Measurements from ENCODE around the gene COL11A2. TPM values are rescaled to one million over a fixed set of nuclear protein-coding genes. Genes with fewer than 3 reads are reported as not detected.

COL11A2 gene
- total RNA-seq, 1 experiment from 2014 or later: 2.3 TPM

DNA sequence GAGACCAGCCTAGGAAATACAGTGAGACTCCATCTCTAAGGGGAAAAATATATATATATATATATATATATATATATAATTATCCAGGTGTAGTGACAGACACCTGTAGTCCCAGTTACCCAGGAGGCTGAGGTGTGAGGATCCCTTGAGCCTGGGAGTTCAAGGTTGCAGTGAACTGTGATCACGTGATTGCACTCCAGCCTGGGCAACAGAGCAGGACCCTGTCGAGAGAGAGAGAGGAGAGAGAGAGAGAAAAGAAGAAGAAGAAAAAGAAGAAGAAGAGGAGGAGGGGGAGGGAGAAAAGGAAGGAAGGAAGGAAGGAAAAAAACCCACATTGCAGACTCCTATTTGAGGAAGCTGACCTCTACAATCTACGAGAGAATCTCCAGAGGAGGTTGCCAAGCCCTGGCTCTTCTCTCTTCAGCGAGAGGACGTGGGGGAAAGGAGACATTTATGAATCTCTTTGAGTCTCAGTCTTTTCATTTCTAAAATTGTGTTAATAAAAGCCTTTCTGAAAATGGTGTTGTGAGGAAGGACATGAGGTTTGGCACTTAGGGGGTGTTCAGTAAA lies 49.7 kb downstream of the COL11A2 start:
- Histone ChIP-seq H4K5ac (ENCODE audit: insufficient read length, low read depth, low read length) (no peak overlapping the region), H3K4me1 (ENCODE audit: insufficient read depth, low read length) (no peaks in the 10 kb centered on the region), H3K4ac (ENCODE audit: low read depth, low read length) (no peak overlapping the region), H2BK120ac (ENCODE audit: low read depth, low read length, poor library complexity, severe bottlenecking) (no peak overlapping the region), H4K91ac (ENCODE audit: insufficient read length, low read depth, low read length) (no peak overlapping the region), H4K8ac (replicated peaks; ENCODE audit: insufficient read length, low read depth, low read length) (no peak overlapping the region), H4K20me1 (ENCODE audit: control insufficient read depth, insufficient read depth, insufficient read length) (no peaks in the 10 kb centered on the region), H3K23me2 (ENCODE audit: insufficient read length, low read depth, low read length, poor library complexity, severe bottlenecking) (no peaks in the 10 kb centered on the region), H2AK5ac (ENCODE audit: insufficient read length, low read length) (no peak overlapping the region), H3K23ac (ENCODE audit: insufficient read length, low read depth, low read length) (no peak overlapping the region), H2BK15ac (ENCODE audit: low read depth, low read length) (no peak overlapping the region), H3K9ac (ENCODE audit: extremely low read depth, insufficient read length, low read length) (no peak overlapping the region), H2BK20ac (ENCODE audit: low read depth, low read length, poor library complexity, severe bottlenecking) (no peak overlapping the region), H3K27ac (ENCODE audit: insufficient read length, low read depth, low read length) (no peak overlapping the region), H3K4me2 (ENCODE audit: insufficient read depth, insufficient read length, low read length) (no peak overlapping the region), H3T11ph (ENCODE audit: low read length) (no peak overlapping the region), H2AFZ (ENCODE audit: low read length) (no peak overlapping the region), H3K18ac (ENCODE audit: insufficient read length, low read depth, low read length) (no peak overlapping the region), H3K9me3 (ENCODE audit: control insufficient read depth, low read depth, low read length) (no peaks in the 10 kb centered on the region), H3K79me2 (ENCODE audit: insufficient read depth, low read length) (no peaks in the 10 kb centered on the region), H3K14ac (ENCODE audit: insufficient read depth, low read length) (no peak overlapping the region), H3K27me3 (ENCODE audit: insufficient read depth, low read length) (no peaks in the 10 kb centered on the region), H2BK5ac (ENCODE audit: insufficient read length, low read length) (no peak overlapping the region), H3K79me1 (ENCODE audit: insufficient read depth, low read depth, low read length, poor library complexity, severe bottlenecking) (no peaks in the 10 kb centered on the region), H3K56ac (ENCODE audit: insufficient read length, low read depth, low read length) (no peak overlapping the region), H2BK12ac (ENCODE audit: insufficient read length, low read depth, low read length) (no peak overlapping the region)
- no peak for DNase-seq
- H3K4me1 Mint-ChIP-seq: peaks cover 6% of the 10 kb centered on the region in 2 experiments
- no peak overlapping the region for H3K4me3 Mint-ChIP-seq
- WGBS (ENCODE audit: extremely low coverage, insufficient read length, low lambda C conversion rate): no CpG with 5 or more reads among the region's 5 CpGs
- H3K27me3 Mint-ChIP-seq (ENCODE audit: low read depth): peaks cover 4% of the 10 kb centered on the region
- peaks cover 3 to 6% of the 10 kb centered on the region in 2 experiments; a peak in 3 of 5 replicates for H3K9me3 Mint-ChIP-seq
- H3K27ac Mint-ChIP-seq: no peak overlapping the region
- H3K36me3 Mint-ChIP-seq (ENCODE audit: insufficient read depth in 1 of 3, low read depth in 3 of 3): peaks cover 0 to 3% (median 0%) of the 10 kb centered on the region in 3 experiments; a peak in 3 of 7 replicates
- TF ChIP-seq, protein P1, sequence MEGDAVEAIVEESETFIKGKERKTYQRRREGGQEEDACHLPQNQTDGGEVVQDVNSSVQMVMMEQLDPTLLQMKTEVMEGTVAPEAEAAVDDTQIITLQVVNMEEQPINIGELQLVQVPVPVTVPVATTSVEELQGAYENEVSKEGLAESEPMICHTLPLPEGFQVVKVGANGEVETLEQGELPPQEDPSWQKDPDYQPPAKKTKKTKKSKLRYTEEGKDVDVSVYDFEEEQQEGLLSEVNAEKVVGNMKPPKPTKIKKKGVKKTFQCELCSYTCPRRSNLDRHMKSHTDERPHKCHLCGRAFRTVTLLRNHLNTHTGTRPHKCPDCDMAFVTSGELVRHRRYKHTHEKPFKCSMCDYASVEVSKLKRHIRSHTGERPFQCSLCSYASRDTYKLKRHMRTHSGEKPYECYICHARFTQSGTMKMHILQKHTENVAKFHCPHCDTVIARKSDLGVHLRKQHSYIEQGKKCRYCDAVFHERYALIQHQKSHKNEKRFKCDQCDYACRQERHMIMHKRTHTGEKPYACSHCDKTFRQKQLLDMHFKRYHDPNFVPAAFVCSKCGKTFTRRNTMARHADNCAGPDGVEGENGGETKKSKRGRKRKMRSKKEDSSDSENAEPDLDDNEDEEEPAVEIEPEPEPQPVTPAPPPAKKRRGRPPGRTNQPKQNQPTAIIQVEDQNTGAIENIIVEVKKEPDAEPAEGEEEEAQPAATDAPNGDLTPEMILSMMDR (conservative IDR thresholded peaks at IDR 0.05): no peak
